Measurements from ENCODE around the gene DPP9.
A peak's percentile ranks its signal among the peaks of the same experiment; 100 is the strongest.
"Not testable (repeated sequence)": the region's sequence is repeated elsewhere in the genome, so short reads cannot be mapped to it uniquely, and the experiment has no call there.

The DPP9 gene

DNA sequence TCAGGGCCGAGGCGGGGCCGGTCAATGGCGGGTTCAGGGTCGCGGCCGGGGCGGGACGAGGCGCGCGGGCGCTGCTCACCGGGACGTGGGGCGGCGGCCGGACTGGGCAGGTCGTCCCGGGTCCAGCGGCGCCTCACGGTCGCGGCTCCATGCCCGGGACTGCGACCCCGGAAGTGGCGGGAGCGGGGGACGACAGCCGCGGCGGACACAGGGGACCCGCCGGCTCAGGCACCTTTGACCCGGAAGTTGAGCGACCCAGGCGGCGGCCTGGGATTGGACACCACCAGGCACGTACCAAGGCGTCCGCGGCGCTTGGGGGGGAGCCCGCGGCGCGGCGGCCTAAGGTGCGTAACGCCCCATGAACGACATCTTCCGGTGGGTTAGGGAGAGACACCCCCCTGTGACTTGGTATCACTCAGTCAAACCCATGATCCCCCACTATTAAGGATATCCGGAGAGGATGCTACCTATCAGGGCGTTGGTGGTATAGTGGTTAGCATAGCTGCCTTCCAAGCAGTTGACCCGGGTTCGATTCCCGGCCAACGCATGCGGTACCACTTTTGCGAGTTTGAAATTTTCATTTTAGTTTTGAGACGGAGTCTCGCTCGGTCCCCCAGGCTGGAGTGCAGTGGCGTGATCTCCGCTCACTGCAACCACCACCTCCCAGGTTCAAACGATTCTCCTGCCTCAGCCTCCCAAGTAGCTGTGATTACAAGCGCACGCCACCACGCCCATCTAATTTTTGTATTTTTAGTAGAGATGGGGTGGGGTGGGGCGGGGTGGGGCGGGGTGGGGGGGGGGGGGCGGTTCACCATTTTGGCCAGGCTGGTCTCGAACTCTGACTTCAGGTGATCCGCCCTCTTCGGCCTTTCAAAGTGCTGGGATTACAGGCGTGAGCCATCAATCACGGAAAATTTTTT, at the start of gene DPP9:
Gene DPP9, minus strand, starts transcription at position 248 of the 920 bp plus-strand sequence. CDS start 3,936 bp downstream, outside the sequence.
- peak; percentile 94 for DNase-seq (ENCODE audit: low read depth in 2 of 2)

DNA sequence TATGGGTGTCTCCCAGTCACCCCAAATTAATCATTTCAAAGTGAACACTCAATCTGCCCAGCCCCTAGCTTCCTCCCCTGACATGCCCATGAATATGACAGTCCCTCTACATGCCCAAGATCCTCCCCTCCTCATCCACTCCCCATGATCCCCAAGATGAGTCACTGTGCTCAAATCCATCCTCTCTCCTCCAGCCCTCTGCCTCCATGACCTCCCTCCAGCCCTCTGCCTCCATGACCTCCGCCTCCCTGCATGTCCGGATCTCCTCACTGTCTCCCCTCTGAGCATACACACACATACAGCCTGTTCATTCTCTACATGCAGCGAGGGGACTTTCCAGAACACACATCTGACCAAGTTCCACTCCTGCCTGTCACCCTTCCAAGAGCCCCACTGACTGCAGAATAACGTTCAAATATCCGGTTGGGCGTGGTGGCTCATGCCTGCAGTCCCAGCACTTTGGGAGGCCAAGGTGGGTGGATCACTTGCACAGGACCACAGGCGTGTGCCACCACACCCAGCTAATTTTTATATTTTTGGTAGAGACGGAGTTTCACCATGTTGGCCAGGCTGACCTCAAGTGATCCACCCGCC, 49.5 kb upstream of the DPP9 start:
- DNase-seq (ENCODE audit: low read depth in 2 of 2): no peak

DNA sequence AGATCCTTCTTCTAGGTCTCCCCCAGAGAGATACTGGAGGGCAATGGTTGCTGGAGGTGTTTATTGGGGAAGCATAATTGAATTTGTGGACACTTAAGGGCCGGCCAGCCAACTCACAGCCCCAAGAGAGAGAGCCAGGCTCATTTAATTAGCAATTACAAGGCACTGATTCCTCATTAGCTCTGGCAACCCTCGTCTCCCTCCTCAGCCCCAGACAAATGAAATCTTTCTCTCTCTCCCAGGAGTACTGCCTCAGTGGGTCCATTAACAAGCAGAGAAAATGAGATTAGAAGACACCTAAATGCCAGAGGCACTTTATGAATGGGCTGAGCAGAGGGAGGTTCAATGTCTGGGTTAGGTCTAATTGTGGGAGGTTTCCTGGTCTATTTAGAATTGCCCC, 48.9 kb upstream of the DPP9 start:
- DNase-seq (ENCODE audit: low read depth in 2 of 2): no peak

DNA sequence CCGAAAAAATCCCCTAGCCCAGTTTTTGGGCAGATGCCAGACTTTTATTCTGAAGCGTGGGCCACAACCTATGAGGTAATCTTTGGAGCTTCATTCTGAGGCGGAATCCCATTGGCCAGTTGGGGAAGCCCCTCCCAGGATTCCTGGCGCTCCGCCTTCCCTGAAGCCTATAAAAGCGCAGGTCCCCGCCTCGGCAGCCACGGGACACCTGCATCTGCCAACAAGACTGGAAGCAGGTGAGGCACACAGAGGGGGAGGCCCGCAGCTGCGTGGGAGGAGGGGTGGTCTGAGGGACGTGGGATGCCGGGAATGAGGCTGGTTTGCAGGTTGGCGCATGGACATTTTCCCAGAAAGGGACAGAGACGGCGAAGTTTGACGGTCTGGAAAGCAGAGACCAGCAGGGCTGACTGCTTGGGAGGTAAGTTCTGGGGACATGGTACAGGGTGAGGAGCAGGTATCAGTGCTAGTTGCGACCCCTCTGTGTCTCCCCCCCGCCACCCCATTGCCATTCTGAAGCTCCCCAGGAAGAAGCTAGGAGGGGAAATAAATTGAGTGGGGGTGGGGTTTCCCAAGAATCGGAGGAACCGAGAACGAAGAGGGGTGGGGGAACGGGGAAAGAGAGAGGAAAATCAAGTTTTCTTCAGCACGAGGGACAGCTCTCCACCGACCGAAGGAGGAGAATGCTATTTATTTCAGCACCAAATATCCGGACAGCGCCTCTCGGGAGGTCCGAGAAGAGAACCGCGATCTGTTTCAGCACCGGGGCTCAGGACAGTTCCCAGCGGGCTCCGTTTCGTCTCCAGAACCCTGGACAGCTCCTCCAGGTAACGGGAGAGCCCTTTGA, 45.5 kb upstream of the DPP9 start:
- peak; percentile 56 to 64 for DNase-seq (ENCODE audit: low read depth in 2 of 2)

DNA sequence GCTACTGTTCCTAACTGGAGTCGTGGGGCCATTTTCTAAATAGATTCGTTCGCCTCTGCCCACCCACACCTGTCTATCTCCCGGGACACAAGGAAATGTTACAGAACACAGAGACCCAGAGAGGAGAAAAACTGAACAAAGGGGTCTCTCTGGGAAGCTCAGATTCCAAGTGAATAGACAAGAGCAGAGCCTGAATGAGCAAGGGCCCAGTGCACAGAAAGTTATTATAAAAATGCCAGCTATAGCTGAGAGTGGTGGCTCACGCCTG, 40.7 kb upstream of the DPP9 start:
- no peak for DNase-seq (ENCODE audit: low read depth in 2 of 2)

DNA sequence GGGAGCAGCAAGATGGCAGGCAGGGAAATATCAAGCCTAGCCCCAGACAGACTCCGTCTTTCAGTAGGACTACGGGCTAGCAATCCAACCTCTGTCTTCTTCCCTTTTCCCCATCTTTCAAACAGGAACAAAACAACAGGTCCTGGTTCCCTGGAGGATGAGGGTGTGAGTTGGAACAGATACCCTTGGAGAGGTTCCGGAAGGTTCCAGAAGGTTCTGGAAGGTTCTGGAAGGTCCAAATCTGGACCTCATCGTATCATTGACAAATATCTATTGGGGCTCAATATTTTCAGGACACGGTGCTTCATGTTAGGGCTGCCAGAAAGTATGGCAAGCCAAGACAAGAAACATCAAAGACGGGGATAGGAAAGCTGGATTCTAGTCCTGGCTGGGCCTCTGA, 39.4 kb upstream of the DPP9 start:
- no peak for DNase-seq (ENCODE audit: low read depth in 2 of 2)

DNA sequence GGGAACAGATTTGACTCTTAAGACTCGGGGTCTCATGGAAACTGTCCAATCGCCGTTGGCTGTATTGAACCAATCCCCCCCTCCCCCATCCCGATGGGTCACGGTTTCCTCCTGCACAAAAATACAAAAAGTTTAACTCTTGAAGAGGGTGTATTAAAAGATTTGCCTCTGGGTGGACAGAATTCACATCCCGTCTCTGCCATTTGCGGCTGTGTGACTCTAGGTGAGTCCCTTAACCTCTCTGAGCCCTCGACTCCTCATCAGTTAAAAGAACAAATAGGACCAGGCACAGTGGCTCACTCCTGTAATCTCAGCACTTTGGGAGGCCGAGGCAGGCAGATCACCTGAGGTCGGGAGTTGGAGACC, 36.6 kb upstream of the DPP9 start:
- no peak for DNase-seq (ENCODE audit: low read depth in 2 of 2)

DNA sequence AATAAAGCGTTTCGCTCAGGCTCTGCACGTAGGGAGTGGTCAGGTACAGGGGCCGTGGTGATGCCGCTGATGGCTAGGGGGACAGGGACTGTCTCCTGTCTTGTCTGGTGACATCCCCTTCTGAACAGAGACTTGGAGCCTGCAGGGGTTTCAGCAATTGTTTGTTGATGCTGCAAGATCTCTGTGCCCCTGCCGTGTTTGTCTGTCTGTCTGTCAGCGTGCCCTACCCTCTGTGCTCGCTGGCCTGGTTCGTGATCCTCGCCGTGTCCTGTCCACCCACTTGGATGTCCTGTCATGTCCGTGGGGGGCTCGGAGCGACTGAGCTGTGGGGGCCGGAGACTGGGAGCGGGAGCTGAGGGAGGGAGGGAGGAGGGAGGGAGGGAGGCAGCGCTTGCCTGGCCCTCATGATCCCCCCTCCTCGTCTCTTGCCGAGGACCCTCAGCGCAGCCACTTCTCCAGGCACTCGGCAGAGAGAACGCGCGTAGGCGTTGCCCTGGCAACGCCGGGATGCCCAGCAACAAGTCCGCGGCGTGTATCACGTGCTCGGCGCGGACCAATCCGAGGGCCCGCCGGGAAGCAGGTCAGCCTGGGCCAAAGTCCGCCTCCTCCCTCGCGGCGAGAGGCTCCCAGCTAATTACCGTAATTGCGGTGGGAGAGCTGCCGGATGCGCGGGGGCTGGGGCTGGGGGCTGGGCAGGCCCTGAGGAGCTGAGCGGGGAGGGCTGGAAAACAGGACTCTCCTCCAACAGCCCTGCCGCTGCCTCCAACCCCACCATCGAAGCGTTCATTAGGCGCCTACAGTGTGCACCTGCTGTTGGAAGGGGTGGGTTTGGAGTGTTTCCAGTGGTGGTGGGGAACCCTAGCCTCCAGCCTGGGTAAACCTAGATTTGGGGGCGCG, 36.0 kb upstream of the DPP9 start:
- DNase-seq (ENCODE audit: low read depth in 2 of 2): peak; percentile 56 to 72

DNA sequence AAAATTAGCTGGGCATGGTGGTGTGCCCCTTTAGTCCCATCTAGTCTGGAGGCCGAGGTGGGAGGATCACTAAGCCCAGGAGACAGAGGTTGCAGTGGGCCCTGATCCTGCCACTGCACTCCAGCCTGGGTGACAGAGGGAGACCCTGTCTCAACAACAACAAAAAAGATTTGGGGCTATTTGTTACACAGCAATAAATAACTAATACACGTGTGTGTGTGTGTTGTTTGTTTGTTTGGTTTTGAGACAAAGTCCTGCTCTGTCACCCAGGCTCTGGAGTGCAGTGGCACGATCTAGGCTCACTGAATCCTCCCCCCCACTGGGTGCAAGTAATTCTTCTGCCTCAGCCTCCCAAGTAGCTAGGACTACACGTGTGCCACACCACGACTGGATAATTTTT, 35.0 kb upstream of the DPP9 start:
- no peak for DNase-seq (ENCODE audit: low read depth in 2 of 2)

DNA sequence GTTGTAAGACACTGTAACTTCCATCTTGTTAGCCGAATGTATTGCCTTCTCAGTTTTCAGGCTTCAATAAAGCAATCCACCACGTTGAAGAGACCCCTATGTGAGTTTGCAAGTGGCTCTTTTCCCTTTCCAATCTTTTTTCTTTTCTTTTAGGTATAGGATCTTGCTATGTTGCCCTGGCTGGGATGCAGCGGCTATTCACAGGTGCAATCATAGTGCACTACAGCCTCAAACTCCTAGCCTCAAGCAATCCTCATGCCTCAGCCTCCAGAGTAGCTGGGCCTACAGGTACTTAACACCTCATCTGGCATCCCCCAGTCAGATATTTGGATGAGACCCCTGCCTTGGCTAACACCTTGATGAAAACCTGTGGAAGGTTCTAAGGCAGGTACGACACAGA, 34.4 kb upstream of the DPP9 start:
- no peak for DNase-seq (ENCODE audit: low read depth in 2 of 2)

DNA sequence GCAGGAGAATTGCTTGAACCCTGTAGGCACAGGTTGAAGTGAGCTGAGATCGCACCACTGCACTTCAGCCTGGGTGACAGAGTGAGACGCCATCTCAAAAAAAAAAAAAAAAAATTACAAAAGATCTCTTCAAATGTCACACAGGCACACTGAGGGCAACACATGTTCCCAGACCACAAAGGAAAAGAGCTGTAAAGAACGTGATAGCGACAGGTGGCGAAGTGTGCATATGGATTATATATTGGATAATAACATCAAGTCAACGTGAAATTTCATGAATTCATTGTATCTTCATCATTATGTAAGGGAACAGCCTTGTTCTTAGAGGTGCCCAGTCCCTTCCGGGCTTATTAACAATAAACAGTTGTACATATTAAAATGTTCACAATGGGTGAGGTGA, 31.8 kb upstream of the DPP9 start:
- no peak for DNase-seq (ENCODE audit: low read depth in 2 of 2)

DNA sequence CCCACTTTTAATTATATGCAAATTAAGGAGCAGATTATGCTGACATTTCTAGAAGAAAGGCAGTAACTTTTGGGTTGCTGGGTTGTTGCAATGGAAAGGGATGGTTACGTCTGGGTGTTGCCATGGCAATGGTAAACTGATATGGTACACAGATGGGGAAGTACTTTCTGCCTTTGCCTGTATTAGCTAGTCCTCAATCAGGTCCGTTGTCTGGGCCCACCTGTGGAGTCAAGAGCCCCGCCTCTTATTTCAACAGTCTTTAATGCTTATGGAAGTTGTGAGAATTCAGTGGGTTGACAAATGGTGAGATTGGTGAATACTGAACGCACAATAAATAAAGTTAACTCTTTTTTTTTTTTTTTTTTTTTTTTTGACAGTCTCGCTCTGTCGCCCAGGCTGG, 30.6 kb upstream of the DPP9 start:
- DNase-seq (ENCODE audit: low read depth in 2 of 2): no peak

DNA sequence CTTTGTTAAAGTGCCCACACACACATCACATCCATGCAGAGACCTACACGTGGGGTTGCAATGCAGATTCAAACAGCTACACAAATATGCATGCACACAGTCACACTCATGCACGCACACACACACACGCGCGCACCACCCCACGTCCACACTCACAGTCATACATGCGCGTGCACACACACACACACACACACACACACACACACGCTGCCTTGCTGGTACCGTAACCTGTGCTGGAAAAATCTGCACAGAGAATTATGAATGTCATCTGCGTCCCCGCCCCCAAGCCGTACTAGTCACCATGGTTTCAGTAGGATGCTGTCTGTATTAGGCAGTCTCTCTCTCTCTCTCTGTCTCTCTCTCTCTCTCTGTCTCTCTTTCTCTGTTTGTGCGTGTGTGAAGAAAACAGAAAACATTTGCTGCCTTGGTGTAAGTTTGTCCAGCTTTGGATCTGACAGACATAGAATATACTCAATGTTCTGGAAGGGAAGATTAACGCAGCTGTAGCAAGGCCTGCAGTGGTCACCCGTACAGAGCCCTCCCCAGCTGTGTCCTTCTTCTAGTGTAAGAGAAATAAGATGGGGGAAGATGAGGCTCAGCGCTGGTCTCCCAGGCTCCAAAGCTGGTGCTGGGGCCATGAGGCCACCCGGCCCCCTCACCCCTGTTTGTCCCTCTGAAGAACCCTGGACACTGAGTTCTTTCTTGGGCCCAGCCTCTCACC, 26.4 kb upstream of the DPP9 start:
- DNase-seq (ENCODE audit: low read depth in 2 of 2): no peak

DNA sequence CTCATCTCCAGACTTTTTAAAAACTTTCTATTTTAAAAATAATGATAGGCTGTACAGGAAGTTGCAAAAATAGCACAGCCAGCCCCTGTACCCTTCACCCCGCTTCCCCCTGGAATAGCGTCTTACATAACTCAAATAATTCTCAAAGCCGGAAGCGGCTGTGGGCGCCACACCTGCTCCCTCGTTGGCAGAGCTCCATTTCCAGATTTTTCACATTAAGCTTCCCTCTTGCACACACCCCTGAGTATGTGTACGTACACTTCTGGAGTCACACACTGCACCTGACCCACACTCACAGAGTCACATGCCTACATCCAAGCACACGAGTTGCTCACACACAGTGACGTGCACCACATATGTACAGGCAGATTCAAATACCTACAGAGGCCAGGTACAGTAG, 24.9 kb upstream of the DPP9 start:
- no peak for DNase-seq (ENCODE audit: low read depth in 2 of 2)

DNA sequence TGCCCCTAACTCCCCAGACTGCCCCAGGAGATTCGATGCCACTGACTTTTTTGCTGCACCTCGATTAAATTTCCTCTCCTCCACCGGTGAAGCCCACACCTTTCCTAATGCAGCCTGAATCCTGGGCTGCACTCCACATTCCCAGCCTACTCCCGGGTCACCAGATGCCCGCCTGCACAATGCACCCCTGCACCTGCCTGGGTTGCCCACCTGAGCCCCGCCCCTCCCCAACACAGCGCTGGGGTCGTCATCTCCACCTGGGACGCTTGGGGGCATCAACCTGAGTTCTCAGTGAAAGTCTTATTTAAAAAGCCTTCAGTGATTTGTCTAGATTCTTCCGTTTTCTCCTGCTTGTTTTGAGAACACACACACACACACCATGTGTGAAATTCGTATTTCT, 24.5 kb upstream of the DPP9 start:
- no peak for DNase-seq (ENCODE audit: low read depth in 2 of 2)

DNA sequence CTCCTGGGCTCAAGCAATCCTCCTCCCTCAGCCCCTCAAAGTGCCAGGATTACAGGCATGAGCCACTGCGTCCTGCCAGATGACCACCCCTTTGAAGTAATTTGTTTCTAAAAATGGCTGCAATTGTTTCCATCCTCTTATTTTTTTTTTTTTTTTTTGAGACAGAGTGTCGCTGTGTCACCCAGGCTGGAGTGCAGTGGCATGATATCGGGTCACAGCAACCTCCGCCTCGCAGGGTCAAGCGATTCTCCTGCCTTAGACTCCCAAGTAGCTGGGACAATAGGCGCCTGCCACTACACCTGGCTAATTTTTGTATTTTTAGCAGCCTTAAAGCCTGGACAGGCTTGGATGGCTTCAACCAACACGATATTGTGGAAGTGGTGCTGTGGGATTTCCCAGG, 22.3 kb upstream of the DPP9 start:
- no peak for DNase-seq (ENCODE audit: low read depth in 2 of 2)

DNA sequence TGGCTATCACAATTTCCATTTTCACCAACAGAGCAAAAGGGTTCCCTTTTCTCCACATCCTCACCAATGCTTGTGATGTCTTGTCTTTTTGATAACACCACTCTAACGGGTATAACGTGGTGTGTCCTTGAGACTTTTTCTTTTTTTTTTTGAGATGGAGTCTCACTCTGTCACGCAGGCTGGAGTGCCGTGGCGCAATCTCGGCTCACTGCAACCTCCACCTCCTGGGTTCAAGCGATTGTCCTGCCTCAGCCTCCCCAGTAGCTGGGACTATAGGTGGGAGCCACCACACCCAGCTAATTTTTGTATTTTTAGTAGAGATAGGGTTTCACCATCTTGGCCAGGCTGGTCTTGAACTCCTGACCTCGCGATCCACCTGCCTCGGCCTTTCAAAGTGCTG, 21.5 kb upstream of the DPP9 start:
- not testable (repeated sequence) for DNase-seq (ENCODE audit: low read depth in 2 of 2)

DNA sequence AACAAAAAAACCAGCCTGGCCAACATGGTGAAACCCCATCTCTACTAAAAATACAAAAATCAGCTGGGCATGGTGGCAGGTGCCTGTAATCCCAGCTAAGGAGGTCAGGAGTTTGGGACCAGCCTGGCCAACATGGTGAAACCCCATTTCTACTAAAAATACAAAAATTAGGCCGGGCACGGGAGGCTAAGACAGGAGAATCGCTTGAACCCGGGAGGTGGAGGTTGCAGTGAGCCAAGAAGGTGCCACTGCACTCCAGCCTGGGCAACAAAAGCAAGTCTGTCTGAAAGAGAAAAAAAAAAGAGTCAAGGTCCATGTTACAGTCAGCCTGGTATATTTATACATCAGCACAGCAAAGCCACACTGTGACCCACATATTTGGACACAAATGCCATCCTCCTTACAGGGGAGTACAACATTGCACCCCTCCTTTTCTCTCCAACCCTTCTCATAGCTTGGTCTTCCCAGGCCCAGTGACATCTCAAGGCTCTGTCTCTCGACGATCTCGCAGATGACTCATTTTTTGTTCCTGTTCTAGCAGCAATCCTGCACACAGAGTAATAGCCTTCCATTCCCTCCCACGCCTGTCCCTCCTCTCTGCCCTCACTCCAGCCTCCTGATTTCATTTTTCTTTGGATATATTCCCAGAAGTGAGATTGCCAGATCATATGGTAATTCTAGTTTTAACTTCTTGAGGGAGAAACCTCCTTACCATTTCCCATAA, 21.0 kb upstream of the DPP9 start:
- DNase-seq (ENCODE audit: low read depth in 2 of 2): no peak

DNA sequence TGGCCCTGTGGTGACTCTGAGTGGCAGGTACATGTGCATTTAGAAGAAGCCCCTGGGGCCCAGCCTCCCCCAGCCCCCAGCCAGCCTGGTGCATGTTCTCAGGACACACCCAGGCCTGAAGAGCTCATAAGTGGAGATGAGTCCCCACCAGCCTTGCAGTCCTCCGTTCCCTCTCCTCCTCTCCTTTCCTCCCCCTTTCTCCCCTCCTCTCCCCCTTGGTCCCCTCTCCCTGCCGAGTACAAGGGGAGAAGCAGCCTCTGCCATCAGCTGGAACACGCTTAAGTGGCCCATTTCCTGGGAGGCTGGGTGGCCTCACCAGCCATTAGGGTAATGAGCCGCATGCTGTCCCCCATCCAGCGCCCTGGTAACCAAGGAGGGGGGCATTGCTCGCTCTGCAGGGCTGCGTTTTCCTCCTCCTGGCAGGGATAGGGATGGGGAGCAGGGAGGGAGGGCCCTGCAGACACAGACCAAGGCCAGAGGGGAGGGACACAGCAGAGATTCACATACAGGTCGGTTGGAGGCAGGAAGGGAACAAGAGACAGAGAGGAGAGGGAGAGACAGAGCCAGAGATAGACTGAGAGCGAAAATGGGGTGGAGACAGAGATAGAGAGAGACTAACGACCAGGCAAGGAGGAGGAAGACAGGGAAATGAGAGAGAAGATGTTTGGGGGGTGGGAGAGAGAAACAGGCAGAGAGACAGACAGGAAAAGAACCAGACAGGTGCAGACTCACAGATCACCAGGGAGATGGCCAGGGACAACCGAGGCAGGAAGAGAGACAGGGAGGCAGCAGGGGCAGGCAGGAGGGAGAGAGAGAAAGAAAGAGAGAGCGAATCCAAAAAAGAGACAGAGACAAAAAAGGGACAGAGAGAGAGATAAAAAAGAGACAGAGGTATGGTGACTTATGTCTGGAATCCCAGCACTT, 19.3 kb upstream of the DPP9 start:
- no peak for DNase-seq (ENCODE audit: low read depth in 2 of 2)
